Thyroid gland (tissue), 4 donors: ENCODE results near the gene SELENOM.

ENCODE experiments used
- POLR2A ChIP-seq, 2 donors: fragments of 450-650 bp; IDR thresholded peaks; one replicate each; pipeline ENCODE4 v1.6.1; 2017; ENCODE audit warnings: antibody characterized with exemption in 2 of 2, mild to moderate bottlenecking in 2 of 2, moderate library complexity in 1 of 2
- TF ChIP-seq, protein P1 (sequence below), 6 experiments: fragments of 200-600 bp in 3 of 6; fragments of 450-650 bp in 3 of 6; sonication (generic) in 3 of 6; IDR thresholded peaks; one replicate each; pipeline ENCODE4 v1.5.1; 2016 to 2019; ENCODE audit warnings: antibody characterized with exemption in 6 of 6, mild to moderate bottlenecking in 2 of 6, inconsistent platforms in 1 of 6, moderate library complexity in 1 of 6

DNA sequence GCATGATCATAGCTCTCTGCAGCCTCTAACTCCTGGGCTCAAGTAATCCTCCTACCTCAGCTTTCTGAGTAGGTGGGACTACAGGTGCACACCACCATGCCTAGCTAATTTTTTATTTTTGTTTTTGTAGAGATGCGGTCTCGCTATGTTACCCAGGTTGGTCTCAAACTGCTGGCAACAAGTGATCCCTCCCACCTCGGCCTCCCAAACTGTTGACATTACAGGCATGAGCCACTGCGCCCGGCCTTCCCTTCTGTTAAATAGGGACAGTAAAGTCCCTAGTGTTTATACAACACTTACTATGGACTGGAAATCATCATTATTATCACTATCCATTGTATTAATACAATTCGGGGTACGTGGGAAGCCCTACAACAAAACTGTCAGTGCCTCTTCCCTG, 12.6 kb downstream of the SELENOM start:
- TF ChIP-seq, protein P1, sequence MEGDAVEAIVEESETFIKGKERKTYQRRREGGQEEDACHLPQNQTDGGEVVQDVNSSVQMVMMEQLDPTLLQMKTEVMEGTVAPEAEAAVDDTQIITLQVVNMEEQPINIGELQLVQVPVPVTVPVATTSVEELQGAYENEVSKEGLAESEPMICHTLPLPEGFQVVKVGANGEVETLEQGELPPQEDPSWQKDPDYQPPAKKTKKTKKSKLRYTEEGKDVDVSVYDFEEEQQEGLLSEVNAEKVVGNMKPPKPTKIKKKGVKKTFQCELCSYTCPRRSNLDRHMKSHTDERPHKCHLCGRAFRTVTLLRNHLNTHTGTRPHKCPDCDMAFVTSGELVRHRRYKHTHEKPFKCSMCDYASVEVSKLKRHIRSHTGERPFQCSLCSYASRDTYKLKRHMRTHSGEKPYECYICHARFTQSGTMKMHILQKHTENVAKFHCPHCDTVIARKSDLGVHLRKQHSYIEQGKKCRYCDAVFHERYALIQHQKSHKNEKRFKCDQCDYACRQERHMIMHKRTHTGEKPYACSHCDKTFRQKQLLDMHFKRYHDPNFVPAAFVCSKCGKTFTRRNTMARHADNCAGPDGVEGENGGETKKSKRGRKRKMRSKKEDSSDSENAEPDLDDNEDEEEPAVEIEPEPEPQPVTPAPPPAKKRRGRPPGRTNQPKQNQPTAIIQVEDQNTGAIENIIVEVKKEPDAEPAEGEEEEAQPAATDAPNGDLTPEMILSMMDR (IDR thresholded peaks at IDR 0.05), result no peak
- TF ChIP-seq POLR2A (IDR thresholded peaks at IDR 0.05), result no peak
